Activated CD8-positive, alpha-beta T cell treated with anti-CD3 and anti-CD28 coated beads for 36 hours (primary cell): ENCODE measurements around the gene RXRA. TPM values are rescaled to one million over a fixed set of nuclear protein-coding genes. Genes with fewer than 3 reads are reported as not detected.
A peak's percentile ranks its signal among the peaks of the same experiment; 100 is the strongest.

Experiments
- ATAC-seq: fragments of 200-7000 bp; cut with Tn5 transposase; one replicate; pipeline ENCODE4 v1.10.0; 2021; ENCODE audit warnings: mild to moderate bottlenecking, moderate library complexity
- CTCF ChIA-PET: fragments of 350-600 bp; sonication (Branson Sonifier 250); formaldehyde crosslinking; loops from one replicate; lab custom pipeline; 2021; ENCODE audit warnings: antibody characterized with exemption; lab: Charles Lee
- POLR2A ChIA-PET: fragments of 350-600 bp; sonication (Branson Sonifier 250); formaldehyde crosslinking; loops from one replicate; lab custom pipeline; 2021; ENCODE audit warnings: antibody characterized with exemption; lab: Charles Lee
- DNase-seq: peaks from one replicate; pipeline ENCODE4 v3.0.0-alpha.2; 2020
- H3K27ac Mint-ChIP-seq: one replicate; pipeline ENCODE4 v1.8.0; 2021; ENCODE audit warnings: mild to moderate bottlenecking, mixed read lengths
- H3K27me3 Mint-ChIP-seq: one replicate; pipeline ENCODE4 v1.8.0; 2021; ENCODE audit warnings: mixed read lengths
- H3K36me3 Mint-ChIP-seq: one replicate; pipeline ENCODE4 v1.8.0; 2021; ENCODE audit warnings: low read depth, mixed read lengths
- H3K4me1 Mint-ChIP-seq: one replicate; pipeline ENCODE4 v1.8.0; 2021; ENCODE audit warnings: low read depth, mixed read lengths
- H3K4me3 Mint-ChIP-seq: one replicate; pipeline ENCODE4 v1.8.0; 2021; ENCODE audit warnings: mild to moderate bottlenecking, moderate library complexity, mixed read lengths
- H3K9me3 Mint-ChIP-seq: one replicate; pipeline ENCODE4 v1.8.0; 2021; ENCODE audit warnings: mixed read lengths
- CTCF ChIP-seq: fragments of 200-600 bp; IDR thresholded peaks from one replicate; pipeline ENCODE4 v1.8.0; 2022; ENCODE audit warnings: antibody characterized with exemption, mild to moderate bottlenecking
- intact Hi-C: fragments of 100-400 bp; cut with micrococcal nuclease; formaldehyde crosslinking; loops from one replicate; pipeline ENCODE4 v1.10.0; 2022
- total RNA-seq, 2 experiments: library from RNA; stranded (reverse); gene quantifications; one replicate each; pipeline ENCODE4 v1.2.3, GENCODE V29; 2021

The RXRA gene
- total RNA-seq, 2 experiments from 2014 or later, result 23.2 to 23.8 TPM

GRCh38 chr9:134332266-134332665, 6.0 kb downstream of the RXRA start:
- intact Hi-C loops, result no loop called here
- H3K9me3 Mint-ChIP-seq, result no peaks in the 10 kb centered on the region
- POLR2A ChIA-PET, result no interaction called here
- DNase-seq (no peak), ATAC-seq (no peak)
- H3K27ac Mint-ChIP-seq, result no peak overlapping the region
- TF ChIP-seq CTCF, result no peak
- CTCF ChIA-PET, result no interaction called here
- peaks cover 3% of the 10 kb centered on the region for H3K4me1 Mint-ChIP-seq
- H3K36me3 Mint-ChIP-seq, result no peaks in the 10 kb centered on the region
- no peak overlapping the region for H3K4me3 Mint-ChIP-seq
- H3K27me3 Mint-ChIP-seq, result peaks cover 5% of the 10 kb centered on the region

- Mint-ChIP-seq H3K9me3 (no peaks in the 10 kb centered on the region), H3K27me3 (peaks cover 2% of the 10 kb centered on the region), H3K27ac (no peak overlapping the region), H3K36me3 (no peaks in the 10 kb centered on the region), H3K4me3 (no peak overlapping the region), H3K4me1 (no peaks in the 10 kb centered on the region)
- intact Hi-C loops, result no loop called here
- no peak for DNase-seq
- ChIA-PET CTCF (interaction anchor here (1.0 kb wide), 1 partner anchor 110 kb away, joined by 4 read pairs; no protein-coding TSS in a partner anchor), POLR2A (no interaction called here)
- TF ChIP-seq CTCF, result no peak
- ATAC-seq, result no peak
Observed at GRCh38 chr9:134332841-134333233, 6.6 kb downstream of the RXRA start.

- Mint-ChIP-seq H3K36me3 (no peaks in the 10 kb centered on the region), H3K4me1 (no peaks in the 10 kb centered on the region), H3K4me3 (no peak overlapping the region), H3K27ac (no peak overlapping the region), H3K27me3 (no peaks in the 10 kb centered on the region), H3K9me3 (no peaks in the 10 kb centered on the region)
- ChIA-PET POLR2A (no interaction called here), CTCF (interaction anchor here (1.0 kb wide), 1 partner anchor 110 kb away, joined by 4 read pairs; no protein-coding TSS in a partner anchor)
- intact Hi-C loops, result no loop called here
- TF ChIP-seq CTCF, result no peak
- ATAC-seq (no peak), DNase-seq (no peak)
Observed at GRCh38 chr9:134333234-134333873, 7.1 kb downstream of the RXRA start.

- Mint-ChIP-seq H3K9me3 (no peaks in the 10 kb centered on the region), H3K4me1 (no peaks in the 10 kb centered on the region), H3K36me3 (no peaks in the 10 kb centered on the region), H3K4me3 (no peak overlapping the region), H3K27me3 (no peaks in the 10 kb centered on the region), H3K27ac (no peak overlapping the region)
- ATAC-seq (no peak), DNase-seq (no peak)
- TF ChIP-seq CTCF, result no peak
- ChIA-PET POLR2A (no interaction called here), CTCF (no interaction called here)
- intact Hi-C loops, result no loop called here
Observed at GRCh38 chr9:134333874-134334581, 7.8 kb downstream of the RXRA start.

- peak; percentile 58 for ATAC-seq
- no peak overlapping the region for H3K4me3 Mint-ChIP-seq
- intact Hi-C loops, result no loop called here
- H3K4me1 Mint-ChIP-seq, result no peaks in the 10 kb centered on the region
- CTCF ChIA-PET, result no interaction called here
- no peaks in the 10 kb centered on the region for H3K27me3 Mint-ChIP-seq
- POLR2A ChIA-PET, result no interaction called here
- no peaks in the 10 kb centered on the region for H3K36me3 Mint-ChIP-seq
- DNase-seq, result no peak
- H3K9me3 Mint-ChIP-seq, result no peaks in the 10 kb centered on the region
- no peak for TF ChIP-seq CTCF
- no peak overlapping the region for H3K27ac Mint-ChIP-seq
Observed at GRCh38 chr9:134335061-134335460, 8.8 kb downstream of the RXRA start.
